SK-N-SH (cell line): ENCODE results near the gene SDK1.

Experiments used
- CHD2 ChIP-seq: fragments of 150-350 bp; IDR thresholded peaks from 2 replicates; pipeline ENCODE4 v1.6.1; 2018; ENCODE audit warnings: low read length; ENCODE audit not compliant: partially characterized antibody
- GABPA ChIP-seq: IDR thresholded peaks from 2 replicates; pipeline ENCODE4 v1.4.0; 2012; ENCODE audit warnings: low read depth, mild to moderate bottlenecking
- JUND ChIP-seq: IDR thresholded peaks from 2 replicates; pipeline ENCODE4 v1.4.0; 2012
- MXI1 ChIP-seq: IDR thresholded peaks from 2 replicates; pipeline ENCODE4 v1.6.1; 2012; ENCODE audit warnings: mild to moderate bottlenecking, low read depth, low read length, improper control_type of control experiment
- NRF1 ChIP-seq: IDR thresholded peaks from 2 replicates; pipeline ENCODE4 v1.6.1; 2012; ENCODE audit warnings: low read depth, mild to moderate bottlenecking, low read length
- SMC3 ChIP-seq: IDR thresholded peaks from 2 replicates; pipeline ENCODE4 v1.6.1; 2012; ENCODE audit warnings: low read depth, low read length, improper control_type of control experiment
- YY1 ChIP-seq: IDR thresholded peaks from 2 replicates; pipeline ENCODE4 v1.4.0; 2012; ENCODE audit warnings: low read depth, mild to moderate bottlenecking
- TF ChIP-seq, protein P1 (sequence below): fragments of 200-600 bp; sonication (generic); IDR thresholded peaks from 2 replicates; pipeline ENCODE4 v1.6.1; 2017; ENCODE audit warnings: antibody characterized with exemption, mild to moderate bottlenecking, moderate library complexity
- TF ChIP-seq, protein P2 (sequence below): IDR thresholded peaks from 2 replicates; pipeline ENCODE4 v1.4.0; 2012; ENCODE audit warnings: low read depth, borderline replicate concordance
- TF ChIP-seq, protein P3 (sequence below): IDR thresholded peaks from 2 replicates; pipeline ENCODE4 v1.6.1; 2012; ENCODE audit warnings: mild to moderate bottlenecking, low read depth, low read length, moderate library complexity
- TF ChIP-seq, protein P4 (sequence below): IDR thresholded peaks from 2 replicates; pipeline ENCODE4 v1.4.0; 2012; ENCODE audit warnings: low read depth

DNA sequence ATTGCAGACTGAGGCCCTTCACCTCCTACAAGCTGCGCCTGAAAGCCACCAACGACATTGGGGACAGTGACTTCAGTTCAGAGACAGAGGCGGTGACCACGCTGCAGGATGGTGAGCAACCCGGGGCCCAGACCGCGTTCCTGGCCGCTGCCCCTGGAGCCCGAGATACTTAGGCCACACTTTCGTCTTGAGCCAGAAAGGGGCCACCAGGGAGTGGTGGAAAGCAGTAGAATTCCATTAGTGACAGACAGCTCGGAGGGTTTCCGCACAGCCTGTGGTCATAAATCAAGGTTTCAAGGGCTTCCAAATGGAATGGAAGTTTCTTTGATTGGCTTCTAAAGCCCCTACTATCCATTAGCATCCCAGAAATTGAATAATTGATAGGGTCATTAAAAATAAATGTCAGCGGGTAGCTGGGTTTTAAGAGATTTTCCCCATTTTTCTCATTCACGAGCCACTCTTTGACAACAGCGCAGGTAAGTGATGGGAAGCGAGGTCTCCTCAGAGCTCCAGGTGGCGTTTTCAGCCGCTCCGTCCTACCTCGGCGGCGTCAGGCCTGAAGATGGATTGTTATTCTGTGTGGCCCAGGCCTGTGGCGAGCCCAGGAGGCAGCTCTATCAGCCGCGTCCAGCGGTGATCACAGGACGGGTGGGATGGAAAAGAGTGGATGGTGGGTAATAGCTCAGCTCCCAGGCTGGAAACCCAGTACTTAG lies 857.5 kb downstream of the SDK1 start:
- no peak for TF ChIP-seq JUND
- TF ChIP-seq, protein P1, sequence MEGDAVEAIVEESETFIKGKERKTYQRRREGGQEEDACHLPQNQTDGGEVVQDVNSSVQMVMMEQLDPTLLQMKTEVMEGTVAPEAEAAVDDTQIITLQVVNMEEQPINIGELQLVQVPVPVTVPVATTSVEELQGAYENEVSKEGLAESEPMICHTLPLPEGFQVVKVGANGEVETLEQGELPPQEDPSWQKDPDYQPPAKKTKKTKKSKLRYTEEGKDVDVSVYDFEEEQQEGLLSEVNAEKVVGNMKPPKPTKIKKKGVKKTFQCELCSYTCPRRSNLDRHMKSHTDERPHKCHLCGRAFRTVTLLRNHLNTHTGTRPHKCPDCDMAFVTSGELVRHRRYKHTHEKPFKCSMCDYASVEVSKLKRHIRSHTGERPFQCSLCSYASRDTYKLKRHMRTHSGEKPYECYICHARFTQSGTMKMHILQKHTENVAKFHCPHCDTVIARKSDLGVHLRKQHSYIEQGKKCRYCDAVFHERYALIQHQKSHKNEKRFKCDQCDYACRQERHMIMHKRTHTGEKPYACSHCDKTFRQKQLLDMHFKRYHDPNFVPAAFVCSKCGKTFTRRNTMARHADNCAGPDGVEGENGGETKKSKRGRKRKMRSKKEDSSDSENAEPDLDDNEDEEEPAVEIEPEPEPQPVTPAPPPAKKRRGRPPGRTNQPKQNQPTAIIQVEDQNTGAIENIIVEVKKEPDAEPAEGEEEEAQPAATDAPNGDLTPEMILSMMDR: no peak
- TF ChIP-seq, protein P2, sequence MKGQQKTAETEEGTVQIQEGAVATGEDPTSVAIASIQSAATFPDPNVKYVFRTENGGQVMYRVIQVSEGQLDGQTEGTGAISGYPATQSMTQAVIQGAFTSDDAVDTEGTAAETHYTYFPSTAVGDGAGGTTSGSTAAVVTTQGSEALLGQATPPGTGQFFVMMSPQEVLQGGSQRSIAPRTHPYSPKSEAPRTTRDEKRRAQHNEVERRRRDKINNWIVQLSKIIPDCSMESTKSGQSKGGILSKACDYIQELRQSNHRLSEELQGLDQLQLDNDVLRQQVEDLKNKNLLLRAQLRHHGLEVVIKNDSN: no peak
- TF ChIP-seq NRF1: no peak
- TF ChIP-seq, protein P3, sequence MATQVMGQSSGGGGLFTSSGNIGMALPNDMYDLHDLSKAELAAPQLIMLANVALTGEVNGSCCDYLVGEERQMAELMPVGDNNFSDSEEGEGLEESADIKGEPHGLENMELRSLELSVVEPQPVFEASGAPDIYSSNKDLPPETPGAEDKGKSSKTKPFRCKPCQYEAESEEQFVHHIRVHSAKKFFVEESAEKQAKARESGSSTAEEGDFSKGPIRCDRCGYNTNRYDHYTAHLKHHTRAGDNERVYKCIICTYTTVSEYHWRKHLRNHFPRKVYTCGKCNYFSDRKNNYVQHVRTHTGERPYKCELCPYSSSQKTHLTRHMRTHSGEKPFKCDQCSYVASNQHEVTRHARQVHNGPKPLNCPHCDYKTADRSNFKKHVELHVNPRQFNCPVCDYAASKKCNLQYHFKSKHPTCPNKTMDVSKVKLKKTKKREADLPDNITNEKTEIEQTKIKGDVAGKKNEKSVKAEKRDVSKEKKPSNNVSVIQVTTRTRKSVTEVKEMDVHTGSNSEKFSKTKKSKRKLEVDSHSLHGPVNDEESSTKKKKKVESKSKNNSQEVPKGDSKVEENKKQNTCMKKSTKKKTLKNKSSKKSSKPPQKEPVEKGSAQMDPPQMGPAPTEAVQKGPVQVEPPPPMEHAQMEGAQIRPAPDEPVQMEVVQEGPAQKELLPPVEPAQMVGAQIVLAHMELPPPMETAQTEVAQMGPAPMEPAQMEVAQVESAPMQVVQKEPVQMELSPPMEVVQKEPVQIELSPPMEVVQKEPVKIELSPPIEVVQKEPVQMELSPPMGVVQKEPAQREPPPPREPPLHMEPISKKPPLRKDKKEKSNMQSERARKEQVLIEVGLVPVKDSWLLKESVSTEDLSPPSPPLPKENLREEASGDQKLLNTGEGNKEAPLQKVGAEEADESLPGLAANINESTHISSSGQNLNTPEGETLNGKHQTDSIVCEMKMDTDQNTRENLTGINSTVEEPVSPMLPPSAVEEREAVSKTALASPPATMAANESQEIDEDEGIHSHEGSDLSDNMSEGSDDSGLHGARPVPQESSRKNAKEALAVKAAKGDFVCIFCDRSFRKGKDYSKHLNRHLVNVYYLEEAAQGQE: no peak
- TF ChIP-seq, protein P4, sequence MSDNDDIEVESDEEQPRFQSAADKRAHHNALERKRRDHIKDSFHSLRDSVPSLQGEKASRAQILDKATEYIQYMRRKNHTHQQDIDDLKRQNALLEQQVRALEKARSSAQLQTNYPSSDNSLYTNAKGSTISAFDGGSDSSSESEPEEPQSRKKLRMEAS: no peak
- no peak for TF ChIP-seq CHD2
- TF ChIP-seq YY1: no peak
- TF ChIP-seq SMC3: no peak
- no peak for TF ChIP-seq MXI1
- no peak for TF ChIP-seq GABPA
